SH-SY5Y (cell line): ENCODE data around the gene RGS19.

Source experiments
- GATA2 ChIP-seq: IDR thresholded peaks from 2 replicates; pipeline ENCODE4 v1.6.1; 2011; ENCODE audit warnings: mild to moderate bottlenecking, low read depth, low read length
- GATA3 ChIP-seq: IDR thresholded peaks from 2 replicates; pipeline ENCODE4 v1.6.1; 2011; ENCODE audit warnings: low read depth, mild to moderate bottlenecking, low read length, moderate library complexity

The RGS19 gene

GRCh38 chr20:64111841-64112641 lies 32.7 kb upstream of the RGS19 start:
- TF ChIP-seq GATA2: no peak
- TF ChIP-seq GATA3: no peak

DNA sequence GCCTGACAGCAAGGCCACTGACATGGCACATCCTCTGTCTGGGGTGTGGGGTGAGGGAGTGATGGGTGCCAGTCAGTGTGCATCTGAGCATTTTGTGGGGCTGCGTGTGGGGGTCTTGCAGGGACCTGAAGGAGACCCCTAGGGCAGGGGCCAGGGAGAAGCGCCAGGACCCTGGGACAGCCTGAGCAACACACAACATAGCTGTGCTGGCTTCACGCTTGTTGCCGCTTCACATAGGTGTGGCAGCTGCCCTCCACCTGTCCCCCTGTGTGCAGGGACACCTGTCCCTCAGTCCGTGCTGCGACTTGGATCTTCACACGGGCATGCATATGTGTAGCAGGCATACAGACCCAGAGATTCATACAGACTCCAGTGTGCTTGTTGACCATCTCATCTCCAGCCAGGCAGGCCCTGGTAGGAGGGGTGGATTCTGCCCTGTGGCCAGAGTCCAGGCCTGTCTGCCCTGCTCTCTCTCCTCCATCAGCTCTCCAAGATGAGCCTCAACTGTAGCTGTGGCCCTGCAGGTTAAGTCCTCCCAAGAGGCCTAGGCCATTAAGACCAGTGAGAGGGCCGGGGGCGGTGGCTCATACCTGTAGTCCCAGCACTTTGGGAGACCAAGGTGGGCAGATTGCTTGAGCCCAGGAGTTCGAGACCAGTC lies 31.2 kb upstream of the RGS19 start:
- TF ChIP-seq GATA2: no peak
- no peak for TF ChIP-seq GATA3

- TF ChIP-seq GATA2 (no peak), GATA3 (no peak)
Measured at GRCh38 chr20:64109831-64110391, 30.6 kb upstream of the RGS19 start.

GRCh38 chr20:64108731-64109681 lies 29.7 kb upstream of the RGS19 start:
- TF ChIP-seq GATA3: no peak
- TF ChIP-seq GATA2: no peak

DNA sequence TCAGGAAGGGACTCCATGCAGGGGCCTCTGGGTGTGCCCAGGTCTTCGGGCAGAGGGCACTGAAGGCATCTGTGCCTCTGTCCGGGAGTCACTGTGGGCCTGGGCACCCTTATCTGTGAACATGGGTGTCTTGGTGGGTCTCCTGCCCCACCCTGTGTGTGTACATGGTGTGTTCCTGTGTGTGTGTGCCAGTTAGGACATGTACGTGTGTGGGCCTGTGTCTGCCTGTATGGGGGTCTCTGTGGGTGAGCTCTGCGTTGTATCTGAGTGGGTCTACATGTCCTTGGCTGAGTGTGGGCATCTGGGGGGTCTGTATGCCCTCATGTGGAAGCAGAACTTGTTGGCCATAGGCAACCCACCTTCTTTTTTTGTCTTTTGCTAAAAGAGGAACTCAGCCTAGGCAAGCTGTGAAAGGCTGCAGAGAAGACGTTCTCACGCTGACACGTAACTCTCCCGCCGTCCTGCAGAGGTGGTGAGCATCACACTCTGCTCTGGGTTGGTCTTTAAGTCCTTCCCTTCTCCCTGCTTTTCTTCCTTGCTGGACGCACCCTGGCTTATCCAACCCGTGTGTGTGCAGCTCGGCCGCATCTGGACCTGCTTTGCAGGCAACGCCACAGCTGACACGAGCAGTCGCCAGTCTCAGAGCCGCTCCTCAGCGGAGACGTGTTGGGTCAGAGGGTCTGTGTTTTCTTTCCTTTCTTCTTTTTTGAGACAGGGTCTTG lies 28.6 kb upstream of the RGS19 start:
- no peak for TF ChIP-seq GATA2
- TF ChIP-seq GATA3: no peak

DNA sequence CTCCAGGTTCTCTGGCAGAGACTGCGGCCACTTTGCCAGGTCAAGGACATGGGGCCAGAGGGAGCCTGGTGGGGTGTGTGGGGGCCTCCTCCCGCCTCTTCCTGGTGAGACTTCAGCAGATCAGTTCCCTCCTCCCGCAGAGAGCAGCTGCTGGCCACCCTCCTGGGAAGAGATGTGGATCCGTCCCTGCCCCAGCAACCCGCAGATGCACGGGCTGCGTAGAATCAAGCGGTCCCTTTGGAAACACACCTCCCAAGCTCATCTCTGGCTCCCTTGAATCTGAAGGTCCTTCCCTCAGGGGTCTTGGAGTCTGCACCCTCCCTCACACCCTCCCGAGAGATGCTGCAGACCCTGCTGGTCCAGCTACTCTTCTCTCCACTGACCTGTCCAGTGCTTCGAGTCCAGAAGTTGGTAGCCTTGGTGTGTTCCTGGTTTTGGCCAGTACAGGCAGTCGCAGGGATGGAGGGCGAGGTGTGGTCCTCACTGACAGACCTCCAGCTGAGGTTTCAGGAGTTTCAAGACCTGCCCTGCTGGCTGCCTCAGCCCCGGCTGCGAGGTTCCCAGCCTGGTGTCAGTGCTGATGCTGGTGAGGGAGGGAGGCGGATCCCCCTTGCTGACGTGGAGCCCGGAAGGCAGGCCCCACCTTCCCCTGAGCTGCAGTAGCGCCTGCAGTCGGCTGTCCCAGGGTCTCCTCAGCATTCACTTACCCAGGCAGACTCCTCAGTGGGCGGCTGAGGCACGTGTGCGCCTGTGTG lies 27.8 kb upstream of the RGS19 start, which contains the start of gene NPBWR2:
NPBWR2 (minus strand) TSS at position 585 of the 755 bp plus-strand sequence. CDS start 734 bp downstream, outside the sequence.
- TF ChIP-seq GATA3 (no peak), GATA2 (no peak)

GRCh38 chr20:64106435-64106961 lies 27.2 kb upstream of the RGS19 start:
- TF ChIP-seq GATA3 (no peak), GATA2 (no peak)

DNA sequence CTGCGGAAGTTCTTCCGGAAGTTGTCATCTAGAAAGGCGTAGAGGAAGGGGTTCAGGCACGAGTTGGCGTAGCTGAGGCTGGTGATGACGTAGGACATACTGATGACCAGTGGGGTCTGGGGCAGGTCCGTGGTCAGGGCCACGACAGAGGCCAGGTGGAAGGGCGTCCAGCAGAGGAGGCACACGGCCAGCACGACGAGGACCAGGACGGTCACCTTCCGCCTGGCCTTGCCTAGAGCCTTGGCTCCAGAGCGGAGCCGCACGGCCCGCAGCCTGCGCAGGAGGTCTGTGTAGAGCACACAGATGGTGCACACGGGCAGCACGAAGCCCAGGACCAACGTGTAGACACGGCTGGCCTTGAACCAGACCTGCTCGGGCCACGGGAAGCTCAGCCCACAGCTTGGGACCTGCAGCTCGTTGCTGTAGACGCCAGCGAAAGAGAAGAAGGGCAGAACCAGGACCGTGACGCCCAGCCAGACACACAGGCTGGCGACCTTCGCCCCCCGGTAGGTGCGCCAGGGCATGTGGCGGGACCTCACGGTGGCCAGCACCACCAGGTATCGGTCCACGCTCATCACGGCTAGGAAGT lies 26.6 kb upstream of the RGS19 start:
- no peak for TF ChIP-seq GATA3

DNA sequence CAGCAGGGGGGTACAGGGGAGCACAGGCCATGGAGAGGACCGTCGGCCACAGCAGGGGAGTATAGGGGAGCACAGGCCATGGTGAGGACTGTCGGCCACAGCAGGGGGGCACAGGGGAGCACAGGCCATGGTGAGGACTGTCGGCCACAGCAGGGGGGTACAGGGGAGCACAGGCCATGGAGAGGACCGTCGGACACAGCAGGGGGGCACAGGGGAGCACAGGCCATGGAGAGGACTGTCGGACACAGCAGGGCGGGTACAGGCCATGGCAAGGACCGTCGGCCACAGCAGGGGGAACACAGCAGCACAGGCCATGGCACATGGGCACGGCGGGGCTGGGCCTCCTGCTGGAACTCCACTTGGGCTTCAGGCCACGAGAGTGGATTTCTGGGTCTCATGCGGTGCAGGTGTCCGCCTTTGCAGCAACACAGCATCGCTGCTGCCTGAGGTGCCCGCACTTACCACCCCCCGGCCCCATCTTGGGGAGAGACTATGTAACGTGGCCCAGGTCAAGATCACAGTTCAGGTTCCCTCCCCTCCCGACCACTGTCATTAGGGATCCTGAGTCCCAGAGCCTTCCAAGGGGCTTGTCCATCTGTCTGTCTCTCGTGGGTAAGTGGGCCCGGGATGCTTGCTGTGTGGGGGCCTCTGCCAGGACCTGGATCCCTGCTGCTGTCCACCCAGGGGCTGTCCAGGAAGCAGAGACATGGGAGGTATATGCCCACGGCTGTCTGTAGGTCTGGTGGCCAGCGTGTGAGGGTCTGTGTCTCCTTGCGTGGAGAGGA lies 25.5 kb upstream of the RGS19 start:
- TF ChIP-seq GATA3 (no peak), GATA2 (no peak)

GRCh38 chr20:64103871-64104666 lies 24.8 kb upstream of the RGS19 start:
- TF ChIP-seq GATA3 (no peak), GATA2 (no peak)
